ENCODE data around the gene RELCH.

The RELCH gene

GRCh38 chr18:62338446-62339105 is 151.5 kb downstream of the RELCH start:
- H3K9ac ChIP-seq (ENCODE audit: low read depth, low read length) = no peak overlapping the region

GRCh38 chr18:62339106-62339988 is 152.3 kb downstream of the RELCH start:
- Histone ChIP-seq H3K9me3 (ENCODE audit: control insufficient read depth, insufficient read depth, low read length) (no peaks in the 10 kb centered on the region), H3K4me3 (ENCODE audit: low read depth, low read length) (peak overlapping the region; percentile 24), H3K27me3 (ENCODE audit: control insufficient read depth, insufficient read depth, low read length) (no peaks in the 10 kb centered on the region), H3K4me1 (ENCODE audit: control insufficient read depth, insufficient read depth, low read length) (peaks cover 10% of the 10 kb centered on the region), H3K36me3 (ENCODE audit: control insufficient read depth, insufficient read depth, low read length) (no peaks in the 10 kb centered on the region), H3K9ac (ENCODE audit: low read depth, low read length) (no peak overlapping the region)

More at GRCh38 chr18:62338446-62339105, 151.5 kb downstream of the RELCH start:
- Histone ChIP-seq H3K4me3 (ENCODE audit: low read depth, low read length) (peak overlapping the region; percentile 24), H3K36me3 (ENCODE audit: control insufficient read depth, insufficient read depth, low read length) (no peaks in the 10 kb centered on the region), H3K4me1 (ENCODE audit: control insufficient read depth, insufficient read depth, low read length) (peaks cover 10% of the 10 kb centered on the region), H3K9me3 (ENCODE audit: control insufficient read depth, insufficient read depth, low read length) (no peaks in the 10 kb centered on the region), H3K27me3 (ENCODE audit: control insufficient read depth, insufficient read depth, low read length) (no peaks in the 10 kb centered on the region)

GRCh38 chr18:62340996-62341395 is 153.9 kb downstream of the RELCH start:
- Histone ChIP-seq H3K9ac (ENCODE audit: low read depth, low read length) (no peak overlapping the region), H3K4me1 (ENCODE audit: control insufficient read depth, insufficient read depth, low read length) (peaks cover 14% of the 10 kb centered on the region), H3K27me3 (ENCODE audit: control insufficient read depth, insufficient read depth, low read length) (no peaks in the 10 kb centered on the region), H3K9me3 (ENCODE audit: control insufficient read depth, insufficient read depth, low read length) (no peaks in the 10 kb centered on the region), H3K4me3 (ENCODE audit: low read depth, low read length) (no peak overlapping the region), H3K36me3 (ENCODE audit: control insufficient read depth, insufficient read depth, low read length) (no peaks in the 10 kb centered on the region)

- no peaks in the 10 kb centered on the region for H3K9me3 ChIP-seq (ENCODE audit: control insufficient read depth, insufficient read depth, low read length)
- H3K4me1 ChIP-seq (ENCODE audit: control insufficient read depth, insufficient read depth, low read length) = peaks cover 19% of the 10 kb centered on the region
- H3K36me3 ChIP-seq (ENCODE audit: control insufficient read depth, insufficient read depth, low read length) = no peaks in the 10 kb centered on the region
- no peak overlapping the region for H3K4me3 ChIP-seq (ENCODE audit: low read depth, low read length)
- H3K9ac ChIP-seq (ENCODE audit: low read depth, low read length) = no peak overlapping the region
- H3K27me3 ChIP-seq (ENCODE audit: control insufficient read depth, insufficient read depth, low read length) = no peaks in the 10 kb centered on the region
Measured at GRCh38 chr18:62341473-62341872, 154.4 kb downstream of the RELCH start.

DNA sequence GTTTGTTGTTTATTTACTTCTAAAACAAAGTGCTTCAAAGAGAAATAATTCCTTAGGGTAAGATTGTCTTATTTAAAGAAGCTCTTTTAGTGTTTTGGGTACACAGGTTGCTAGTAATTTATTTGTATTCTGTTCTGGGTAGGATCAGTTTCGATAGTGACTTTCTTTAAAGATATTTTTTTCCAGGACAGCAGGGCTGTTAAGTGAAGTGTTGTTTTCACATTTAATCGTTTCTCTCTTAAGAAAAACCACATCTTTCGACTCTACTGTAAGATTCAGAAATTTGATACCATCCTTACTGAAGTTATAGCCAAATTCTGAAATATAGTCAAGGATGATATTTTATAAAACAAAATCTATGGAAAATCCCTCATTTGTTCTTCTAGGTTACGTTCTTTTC is 155.8 kb downstream of the RELCH start:
- Histone ChIP-seq H3K4me3 (ENCODE audit: low read depth, low read length) (no peak overlapping the region), H3K4me1 (ENCODE audit: control insufficient read depth, insufficient read depth, low read length) (peaks cover 28% of the 10 kb centered on the region), H3K36me3 (ENCODE audit: control insufficient read depth, insufficient read depth, low read length) (no peaks in the 10 kb centered on the region), H3K9ac (ENCODE audit: low read depth, low read length) (no peak overlapping the region), H3K27me3 (ENCODE audit: control insufficient read depth, insufficient read depth, low read length) (no peaks in the 10 kb centered on the region), H3K9me3 (ENCODE audit: control insufficient read depth, insufficient read depth, low read length) (no peaks in the 10 kb centered on the region)

DNA sequence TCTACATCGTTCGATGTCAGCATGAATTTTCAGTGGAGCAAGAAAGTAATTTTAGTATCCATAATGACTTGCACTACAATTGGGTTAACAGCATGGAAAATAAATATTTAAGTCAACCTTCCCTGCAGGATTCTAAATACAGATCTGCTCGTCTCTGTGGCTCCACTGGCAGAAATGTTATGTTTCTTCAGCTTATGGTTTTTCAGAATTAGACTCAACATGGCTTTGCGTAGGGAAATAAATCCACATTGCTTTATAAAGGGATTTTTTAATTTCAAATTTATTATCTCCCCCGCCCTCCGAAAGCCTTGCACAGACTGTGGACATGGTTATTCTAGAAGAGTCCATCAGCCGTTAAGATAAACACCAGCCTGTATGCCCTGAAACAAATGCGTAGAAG is 156.3 kb downstream of the RELCH start:
- Histone ChIP-seq H3K4me3 (ENCODE audit: low read depth, low read length) (no peak overlapping the region), H3K4me1 (ENCODE audit: control insufficient read depth, insufficient read depth, low read length) (peaks cover 28% of the 10 kb centered on the region)

GRCh38 chr18:62345909-62346308 is 158.9 kb downstream of the RELCH start:
- H3K9me3 ChIP-seq (ENCODE audit: control insufficient read depth, insufficient read depth, low read length) = no peaks in the 10 kb centered on the region
- H3K4me1 ChIP-seq (ENCODE audit: control insufficient read depth, insufficient read depth, low read length) = peaks cover 19% of the 10 kb centered on the region
- H3K27me3 ChIP-seq (ENCODE audit: control insufficient read depth, insufficient read depth, low read length) = no peaks in the 10 kb centered on the region
- H3K36me3 ChIP-seq (ENCODE audit: control insufficient read depth, insufficient read depth, low read length) = no peaks in the 10 kb centered on the region
- H3K4me3 ChIP-seq (ENCODE audit: low read depth, low read length) = no peak overlapping the region
- no peak overlapping the region for H3K9ac ChIP-seq (ENCODE audit: low read depth, low read length)

More for the DNA sequence above, 156.3 kb downstream of the RELCH start:
- no peaks in the 10 kb centered on the region for H3K9me3 ChIP-seq (ENCODE audit: control insufficient read depth, insufficient read depth, low read length)
- no peaks in the 10 kb centered on the region for H3K27me3 ChIP-seq (ENCODE audit: control insufficient read depth, insufficient read depth, low read length)
- H3K9ac ChIP-seq (ENCODE audit: low read depth, low read length) = no peak overlapping the region
- no peaks in the 10 kb centered on the region for H3K36me3 ChIP-seq (ENCODE audit: control insufficient read depth, insufficient read depth, low read length)

GRCh38 chr18:62346333-62347088 is 159.5 kb downstream of the RELCH start:
- Histone ChIP-seq H3K27me3 (ENCODE audit: control insufficient read depth, insufficient read depth, low read length) (no peaks in the 10 kb centered on the region), H3K4me3 (ENCODE audit: low read depth, low read length) (no peak overlapping the region), H3K9ac (ENCODE audit: low read depth, low read length) (no peak overlapping the region), H3K36me3 (ENCODE audit: control insufficient read depth, insufficient read depth, low read length) (no peaks in the 10 kb centered on the region), H3K9me3 (ENCODE audit: control insufficient read depth, insufficient read depth, low read length) (no peaks in the 10 kb centered on the region), H3K4me1 (ENCODE audit: control insufficient read depth, insufficient read depth, low read length) (peaks cover 19% of the 10 kb centered on the region)

DNA sequence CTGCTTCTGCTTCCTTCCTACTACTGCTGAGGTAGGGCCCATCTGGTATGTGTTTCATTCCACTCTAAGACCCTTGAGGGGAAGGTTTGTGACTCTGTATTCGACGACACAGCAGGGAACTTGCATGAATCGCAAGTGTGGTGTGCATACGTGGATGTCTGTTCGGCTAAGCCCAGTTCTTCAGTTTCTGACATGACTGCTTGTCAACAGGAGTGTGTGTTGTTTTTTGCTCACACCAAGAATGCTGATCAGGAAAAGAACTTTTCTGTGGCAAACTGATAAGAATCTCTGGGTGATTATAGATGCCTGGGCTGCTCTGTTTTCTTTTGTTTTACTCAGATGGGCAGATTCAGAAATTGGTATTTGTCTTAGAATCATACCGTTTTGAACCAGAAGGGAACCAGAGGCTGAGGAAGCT is 160.0 kb downstream of the RELCH start:
- H3K9ac ChIP-seq (ENCODE audit: low read depth, low read length) = no peak overlapping the region
- no peak overlapping the region for H3K4me3 ChIP-seq (ENCODE audit: low read depth, low read length)
- no peaks in the 10 kb centered on the region for H3K27me3 ChIP-seq (ENCODE audit: control insufficient read depth, insufficient read depth, low read length)
- no peaks in the 10 kb centered on the region for H3K36me3 ChIP-seq (ENCODE audit: control insufficient read depth, insufficient read depth, low read length)
- no peaks in the 10 kb centered on the region for H3K9me3 ChIP-seq (ENCODE audit: control insufficient read depth, insufficient read depth, low read length)
- H3K4me1 ChIP-seq (ENCODE audit: control insufficient read depth, insufficient read depth, low read length) = peaks cover 19% of the 10 kb centered on the region

DNA sequence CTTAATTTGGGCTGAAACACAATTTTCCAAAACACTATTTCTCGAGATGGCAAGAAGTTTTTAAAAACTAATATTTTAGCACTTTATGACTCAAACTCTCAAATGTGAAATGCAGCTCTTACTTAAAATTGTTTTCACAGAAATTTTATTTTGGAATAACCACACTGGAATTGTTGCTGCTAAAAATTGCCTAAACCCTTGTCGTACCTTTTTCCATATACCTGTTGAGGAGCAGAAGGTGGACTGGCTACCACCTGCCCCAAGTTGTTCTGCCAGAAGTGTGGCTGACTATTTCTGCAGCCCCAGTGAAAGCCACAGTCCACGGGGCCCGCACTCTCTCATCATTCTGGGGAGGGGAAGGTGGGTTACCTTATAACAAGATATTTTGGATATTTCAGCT is 161.4 kb downstream of the RELCH start:
- Histone ChIP-seq H3K9me3 (ENCODE audit: control insufficient read depth, insufficient read depth, low read length) (no peaks in the 10 kb centered on the region), H3K27me3 (ENCODE audit: control insufficient read depth, insufficient read depth, low read length) (no peaks in the 10 kb centered on the region), H3K4me3 (ENCODE audit: low read depth, low read length) (no peak overlapping the region), H3K4me1 (ENCODE audit: control insufficient read depth, insufficient read depth, low read length) (peaks cover 23% of the 10 kb centered on the region), H3K36me3 (ENCODE audit: control insufficient read depth, insufficient read depth, low read length) (no peaks in the 10 kb centered on the region), H3K9ac (ENCODE audit: low read depth, low read length) (no peak overlapping the region)

GRCh38 chr18:62353170-62353569 is 166.1 kb downstream of the RELCH start:
- no peak overlapping the region for H3K9ac ChIP-seq (ENCODE audit: low read depth, low read length)
- H3K4me1 ChIP-seq (ENCODE audit: control insufficient read depth, insufficient read depth, low read length) = peaks cover 4% of the 10 kb centered on the region
- H3K4me3 ChIP-seq (ENCODE audit: low read depth, low read length) = no peak overlapping the region
- H3K36me3 ChIP-seq (ENCODE audit: control insufficient read depth, insufficient read depth, low read length) = no peaks in the 10 kb centered on the region
- H3K9me3 ChIP-seq (ENCODE audit: control insufficient read depth, insufficient read depth, low read length) = no peaks in the 10 kb centered on the region
- H3K27me3 ChIP-seq (ENCODE audit: control insufficient read depth, insufficient read depth, low read length) = no peaks in the 10 kb centered on the region
